Measurements from ENCODE around the gene HACE1.

The HACE1 gene

GRCh38 chr6:104680539-104680938 is 179.2 kb downstream of the HACE1 start:
- TF ChIP-seq CTCF (IDR thresholded peaks at IDR 0.05; ENCODE audit: low read length, missing control alignments), result no peak
- no peak overlapping the region for H3K4me3 ChIP-seq (replicated peaks; ENCODE audit: low read depth, low read length)
- no peak for DNase-seq (ENCODE audit: low read depth)

- H3K4me3 ChIP-seq (replicated peaks; ENCODE audit: low read depth, low read length), result no peak overlapping the region
- TF ChIP-seq CTCF (IDR thresholded peaks at IDR 0.05; ENCODE audit: low read length, missing control alignments), result no peak
- DNase-seq (ENCODE audit: low read depth), result no peak
These were observed 179.7 kb downstream of the HACE1 start for GRCh38 chr6:104679971-104680370.
